HG02981 (cell line): ENCODE results near the gene AGBL1.
"Not testable (repeated sequence)": the region's sequence is repeated elsewhere in the genome, so short reads cannot be mapped to it uniquely, and the experiment has no call there.

Experiments
- ATAC-seq: cut with Tn5 transposase; IDR thresholded peaks from one replicate; pipeline ENCODE4 v1.9.1; 2021; ENCODE audit warnings: mild to moderate bottlenecking, moderate library complexity; ENCODE audit not compliant: unreplicated experiment

AGBL1 gene

GRCh38 chr15:86383611-86384010 lies 303.9 kb downstream of the AGBL1 start:
- no peak for ATAC-seq

GRCh38 chr15:86384186-86384585 lies 304.5 kb downstream of the AGBL1 start:
- no peak for ATAC-seq

GRCh38 chr15:86392296-86392695 lies 312.6 kb downstream of the AGBL1 start:
- no peak for ATAC-seq

- no peak for ATAC-seq
Measured at GRCh38 chr15:86392874-86393273, 313.2 kb downstream of the AGBL1 start.

GRCh38 chr15:86394866-86395265 lies 315.2 kb downstream of the AGBL1 start:
- ATAC-seq: no peak

GRCh38 chr15:86399041-86399954 lies 319.6 kb downstream of the AGBL1 start:
- no peak for ATAC-seq

GRCh38 chr15:86403221-86403620 lies 323.6 kb downstream of the AGBL1 start:
- ATAC-seq: no peak

- no peak for ATAC-seq
Measured at GRCh38 chr15:86403914-86404583, 324.4 kb downstream of the AGBL1 start.

GRCh38 chr15:86408261-86408660 lies 328.6 kb downstream of the AGBL1 start:
- ATAC-seq: no peak

GRCh38 chr15:86411916-86412315 lies 332.2 kb downstream of the AGBL1 start:
- no peak for ATAC-seq

GRCh38 chr15:86413191-86413590 lies 333.5 kb downstream of the AGBL1 start:
- ATAC-seq: no peak

GRCh38 chr15:86425746-86426145 lies 346.1 kb downstream of the AGBL1 start:
- ATAC-seq: no peak

- ATAC-seq: no peak
Measured at GRCh38 chr15:86432861-86433260, 353.2 kb downstream of the AGBL1 start.

GRCh38 chr15:86433983-86434382 lies 354.3 kb downstream of the AGBL1 start:
- no peak for ATAC-seq

GRCh38 chr15:86439614-86440013 lies 359.9 kb downstream of the AGBL1 start:
- ATAC-seq: no peak

GRCh38 chr15:86444527-86444926 lies 364.9 kb downstream of the AGBL1 start:
- ATAC-seq: no peak

GRCh38 chr15:86445579-86446252 lies 366.0 kb downstream of the AGBL1 start:
- no peak for ATAC-seq

- ATAC-seq: no peak
Measured at GRCh38 chr15:86446253-86446640, 366.6 kb downstream of the AGBL1 start.

GRCh38 chr15:86465470-86466039 lies 385.9 kb downstream of the AGBL1 start:
- not testable (repeated sequence) for ATAC-seq

GRCh38 chr15:86481720-86482119 lies 402.0 kb downstream of the AGBL1 start:
- ATAC-seq: no peak

GRCh38 chr15:86483936-86484335 lies 404.3 kb downstream of the AGBL1 start:
- ATAC-seq: no peak
